Measurements from ENCODE around the gene BST1. TPM values are rescaled to one million over a fixed set of nuclear protein-coding genes. Genes with fewer than 3 reads are reported as not detected.

Gene BST1
- total and polyA plus RNA-seq, 3 donors from 2014 or later, result 1.1 to 6.9 (median 1.6) TPM

DNA sequence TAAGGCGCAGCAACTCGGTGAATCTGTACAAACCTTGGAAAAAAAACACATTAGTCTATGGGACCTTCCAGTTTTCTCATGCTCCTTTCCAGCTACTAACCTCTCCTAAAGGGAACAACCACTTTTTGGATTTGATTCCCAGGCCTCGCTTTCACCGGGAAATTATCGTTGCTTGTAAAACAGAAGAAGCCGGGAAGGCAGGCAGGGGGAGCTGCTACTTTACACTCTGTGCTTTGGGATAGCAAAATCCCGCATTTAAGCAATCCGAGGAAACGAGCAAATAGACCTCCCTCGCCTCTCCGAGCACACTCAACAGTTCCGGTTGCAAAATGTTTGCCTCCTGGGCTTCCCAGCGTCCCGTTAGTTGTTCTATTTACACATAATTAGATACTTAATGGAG, 76.4 kb downstream of the BST1 start:
- Histone ChIP-seq H3K36me3 (ENCODE audit: low read depth, missing control alignments) (no peaks in the 10 kb centered on the region), H3K4me1 (peaks cover 7% of the 10 kb centered on the region), H3K27me3 (no peaks in the 10 kb centered on the region), H3K4me3 (peak overlapping the region; percentile 40 to 63), H3K9me3 (no peaks in the 10 kb centered on the region), H3K27ac (no peak overlapping the region)
- WGBS, 2 donors, result 0 to 1% methylated on average over 14 of the region's 14 CpGs
- peak; percentile 65 for DNase-seq
- intact Hi-C loops (cut with DNase I; ENCODE audit: low total_unique reads), result no loop called here
- TF ChIP-seq, protein P1, sequence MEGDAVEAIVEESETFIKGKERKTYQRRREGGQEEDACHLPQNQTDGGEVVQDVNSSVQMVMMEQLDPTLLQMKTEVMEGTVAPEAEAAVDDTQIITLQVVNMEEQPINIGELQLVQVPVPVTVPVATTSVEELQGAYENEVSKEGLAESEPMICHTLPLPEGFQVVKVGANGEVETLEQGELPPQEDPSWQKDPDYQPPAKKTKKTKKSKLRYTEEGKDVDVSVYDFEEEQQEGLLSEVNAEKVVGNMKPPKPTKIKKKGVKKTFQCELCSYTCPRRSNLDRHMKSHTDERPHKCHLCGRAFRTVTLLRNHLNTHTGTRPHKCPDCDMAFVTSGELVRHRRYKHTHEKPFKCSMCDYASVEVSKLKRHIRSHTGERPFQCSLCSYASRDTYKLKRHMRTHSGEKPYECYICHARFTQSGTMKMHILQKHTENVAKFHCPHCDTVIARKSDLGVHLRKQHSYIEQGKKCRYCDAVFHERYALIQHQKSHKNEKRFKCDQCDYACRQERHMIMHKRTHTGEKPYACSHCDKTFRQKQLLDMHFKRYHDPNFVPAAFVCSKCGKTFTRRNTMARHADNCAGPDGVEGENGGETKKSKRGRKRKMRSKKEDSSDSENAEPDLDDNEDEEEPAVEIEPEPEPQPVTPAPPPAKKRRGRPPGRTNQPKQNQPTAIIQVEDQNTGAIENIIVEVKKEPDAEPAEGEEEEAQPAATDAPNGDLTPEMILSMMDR (IDR thresholded peaks at IDR 0.05), result peak in 2 of 3 experiments; percentile 7 to 25
- no peak for TF ChIP-seq POLR2A (IDR thresholded peaks at IDR 0.05)

DNA sequence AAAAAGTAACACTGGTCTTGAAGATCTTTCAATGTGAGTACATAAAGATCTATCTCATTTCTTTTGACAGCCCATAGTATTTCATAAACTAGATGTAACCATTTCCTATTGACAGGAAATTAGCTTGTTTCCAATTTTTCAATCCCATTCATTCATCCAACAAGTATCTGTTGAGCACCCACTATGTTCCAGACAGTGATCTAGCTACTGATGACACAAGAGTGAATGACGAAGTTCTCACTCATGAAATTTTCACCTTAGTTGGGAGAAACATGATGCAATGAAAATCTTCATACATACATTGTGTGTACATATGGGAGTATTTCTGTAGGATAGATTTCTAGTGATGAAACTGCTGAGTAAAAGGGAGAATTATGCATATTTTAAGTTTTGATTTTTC, 76.9 kb downstream of the BST1 start:
- TF ChIP-seq, protein P1 (IDR thresholded peaks at IDR 0.05), result no peak
- no peak for TF ChIP-seq POLR2A (IDR thresholded peaks at IDR 0.05)
- Histone ChIP-seq H3K27ac (no peak overlapping the region), H3K36me3 (ENCODE audit: low read depth, missing control alignments) (no peaks in the 10 kb centered on the region), H3K27me3 (no peaks in the 10 kb centered on the region), H3K4me3 (peak overlapping the region in 1 of 2 donors; percentile 63), H3K4me1 (peaks cover 7% of the 10 kb centered on the region), H3K9me3 (no peaks in the 10 kb centered on the region)
- DNase-seq, result no peak
- WGBS, 2 donors, result 56 to 77% methylated on average over 1 of the region's 1 CpG
- intact Hi-C loops (cut with DNase I; ENCODE audit: low total_unique reads), result no loop called here

DNA sequence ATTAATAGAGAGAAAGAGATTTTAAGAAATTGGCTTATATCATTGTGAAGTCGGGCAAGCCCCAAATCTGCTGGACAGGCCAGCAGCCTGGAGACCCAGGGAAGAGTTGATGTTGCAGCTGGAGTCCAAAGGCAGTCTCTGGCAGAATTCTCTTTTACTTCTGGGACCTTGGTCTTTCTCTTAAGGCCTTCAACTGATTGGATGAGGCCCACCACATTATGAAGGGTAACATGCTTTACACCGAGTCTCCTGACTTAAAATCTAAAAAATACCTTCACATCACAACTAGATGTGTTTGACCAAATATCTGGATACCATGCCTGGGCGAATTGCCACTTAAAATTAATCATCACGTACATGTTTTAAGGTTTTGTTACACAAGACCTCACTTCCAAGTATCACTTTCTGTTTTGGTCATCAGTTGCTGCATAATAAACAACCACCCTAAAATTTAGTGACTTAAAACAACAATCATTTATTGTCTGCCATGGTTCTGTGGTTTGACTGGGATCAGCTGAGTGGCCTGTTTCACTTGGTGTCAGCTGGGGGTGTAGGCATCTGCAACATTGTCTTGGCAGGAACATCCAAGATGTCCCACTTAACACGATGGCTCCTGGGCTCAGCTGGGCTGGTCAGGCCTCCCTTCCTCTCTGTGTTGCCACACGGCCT, 78.7 kb downstream of the BST1 start:
- no peaks in the 10 kb centered on the region for H3K36me3 ChIP-seq (ENCODE audit: low read depth, missing control alignments)
- intact Hi-C loops (cut with DNase I; ENCODE audit: low total_unique reads), result no loop called here
- no peaks in the 10 kb centered on the region for H3K27me3 ChIP-seq
- no peak overlapping the region for H3K27ac ChIP-seq
- 86% methylated on average over 6 of the region's 6 CpGs for WGBS, 2 donors
- no peak overlapping the region for H3K4me3 ChIP-seq
- no peak for TF ChIP-seq POLR2A (IDR thresholded peaks at IDR 0.05)
- TF ChIP-seq, protein P1 (IDR thresholded peaks at IDR 0.05), result no peak
- H3K9me3 ChIP-seq, result no peaks in the 10 kb centered on the region
- peaks cover 7% of the 10 kb centered on the region for H3K4me1 ChIP-seq
- no peak for DNase-seq

Other genes with a start within 250 kb of the BST1 start
- gene CC2D2A, start 233.2 kb upstream of the BST1 start, total RNA-seq, result 10 to 100 TPM; 21.9 to 23.7 TPM
- gene CC2D2A, start 233.2 kb upstream of the BST1 start, polyA plus RNA-seq (ENCODE audit: insufficient read depth, low read depth, low replicate concordance), result 16.9 TPM
- gene FBXL5, start 47.7 kb upstream of the BST1 start, total RNA-seq, result 100 to 1,000 TPM; 149 to 153 TPM
- 162 TPM for gene FBXL5, start 47.7 kb upstream of the BST1 start, polyA plus RNA-seq (ENCODE audit: insufficient read depth, low read depth, low replicate concordance)
- gene FAM200B, start 21.2 kb upstream of the BST1 start, total RNA-seq, result 10 to 100 TPM; 41.8 to 48.9 TPM
- 75.2 TPM for gene FAM200B, start 21.2 kb upstream of the BST1 start, polyA plus RNA-seq (ENCODE audit: insufficient read depth, low read depth, low replicate concordance)
- 1 to 10 TPM in 1 of 2 donors, under 1 TPM in 1; 0.68 to 1.0 TPM for gene CD38, start 75.3 kb downstream of the BST1 start, total RNA-seq
- 2.2 TPM for gene CD38, start 75.3 kb downstream of the BST1 start, polyA plus RNA-seq (ENCODE audit: insufficient read depth, low read depth, low replicate concordance)
- gene FGFBP1, start 235.7 kb downstream of the BST1 start, total RNA-seq, result not detected
- gene FGFBP1, start 235.7 kb downstream of the BST1 start, polyA plus RNA-seq (ENCODE audit: insufficient read depth, low read depth, low replicate concordance), result 1.1 TPM

Data from testis (tissue), 3 donors.